CD4-positive, alpha-beta T cell treated with Interleukin-6 at 100 ng/mL for 8 hours (primary cell): ENCODE results near the gene CYB5D1.
"Not testable (repeated sequence)": the region's sequence is repeated elsewhere in the genome, so short reads cannot be mapped to it uniquely, and the experiment has no call there.

Experiments
- DNase-seq: peaks from one replicate; pipeline ENCODE4 v3.0.0-alpha.2; 2020; ENCODE audit warnings: mixed read lengths, low spot score

CYB5D1 gene

DNA sequence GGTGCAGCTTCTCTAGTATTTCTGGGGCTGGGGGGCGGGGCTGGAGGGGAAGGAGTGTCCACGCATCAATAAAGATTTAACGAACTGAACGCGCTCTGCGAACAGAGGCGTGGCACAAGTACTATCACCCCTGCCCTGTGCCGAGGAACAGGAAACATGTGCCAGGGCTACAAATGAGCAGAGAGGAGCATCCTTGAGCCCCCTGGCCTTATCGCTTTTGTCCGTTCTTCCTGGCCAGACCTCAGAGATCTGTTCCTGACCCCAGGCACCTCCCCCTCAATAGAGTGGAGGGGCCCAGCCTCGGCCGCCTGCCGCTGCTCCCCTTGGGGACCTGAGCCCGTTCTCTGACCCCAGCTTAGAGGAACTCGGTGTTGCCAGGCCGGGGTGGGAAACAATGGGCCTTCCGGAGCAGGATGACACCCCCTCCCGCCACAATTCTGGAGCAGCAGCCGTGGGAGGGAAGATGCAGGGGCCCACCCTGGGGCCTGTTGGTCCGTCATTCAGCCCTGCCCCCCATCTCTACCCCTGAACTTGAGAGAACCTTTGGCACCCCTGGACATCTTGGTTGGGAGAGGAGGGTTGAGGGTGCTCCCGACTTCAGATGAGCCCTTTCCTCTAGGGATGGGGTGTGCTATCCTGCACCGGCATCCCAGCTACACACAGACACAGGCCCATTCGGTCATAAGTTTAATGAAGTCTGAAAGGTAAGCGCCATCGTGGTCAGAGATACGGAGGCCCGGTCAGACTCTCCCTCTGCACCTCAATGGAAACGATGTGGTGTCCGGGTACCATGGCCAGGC lies 1.6 kb upstream of the CYB5D1 start:
- DNase-seq: no peak

DNA sequence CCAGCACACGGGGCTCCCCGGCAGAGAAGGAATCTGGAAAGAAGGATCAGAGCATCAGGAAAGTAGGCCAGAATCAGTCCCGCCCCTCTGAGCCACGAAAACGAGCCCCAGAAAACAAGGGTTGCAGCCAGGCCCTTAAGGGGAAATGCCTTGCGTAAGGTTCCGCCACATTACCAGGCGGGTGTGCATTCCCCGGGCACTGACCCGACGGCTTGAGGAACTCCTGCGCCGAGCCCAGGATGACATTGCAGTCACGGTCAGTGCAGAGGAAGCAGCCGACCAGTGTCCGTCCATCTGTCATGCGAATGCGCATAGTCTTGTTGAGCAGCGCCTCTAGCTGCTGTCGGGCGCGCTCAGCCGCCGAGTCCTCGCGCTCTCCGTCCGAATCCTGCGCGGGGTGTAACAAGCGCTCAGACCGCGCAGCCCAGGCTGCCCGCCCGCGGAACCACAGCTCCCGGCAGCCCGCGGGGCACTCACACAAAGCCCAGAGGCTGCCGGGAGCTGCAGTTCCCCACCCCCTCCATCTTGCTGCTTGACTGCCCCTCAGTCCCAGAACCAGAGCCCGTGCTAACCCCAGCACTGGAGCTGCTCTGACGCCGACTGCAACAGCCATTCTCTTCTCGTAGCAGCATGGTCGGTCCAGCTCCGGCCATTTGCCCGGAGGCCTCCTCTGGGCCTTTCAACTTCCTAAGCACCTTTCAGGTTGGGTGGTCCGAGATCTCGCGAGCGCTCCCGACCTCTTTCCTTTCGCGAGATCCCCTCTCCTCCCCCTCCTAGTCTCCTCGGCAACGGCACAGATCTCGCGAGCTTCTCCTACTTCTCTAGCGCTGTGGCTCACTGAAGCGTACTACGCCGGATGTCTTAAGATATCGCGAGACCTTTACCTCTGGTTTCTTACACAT lies 741 bp upstream of the CYB5D1 start, which contains the start of gene NAA38:
Gene NAA38, minus strand, starts transcription at position 749 of the 902 bp plus-strand sequence. Its CDS starts 96 bp downstream, at position 653.
- peak; percentile 97 for DNase-seq

DNA sequence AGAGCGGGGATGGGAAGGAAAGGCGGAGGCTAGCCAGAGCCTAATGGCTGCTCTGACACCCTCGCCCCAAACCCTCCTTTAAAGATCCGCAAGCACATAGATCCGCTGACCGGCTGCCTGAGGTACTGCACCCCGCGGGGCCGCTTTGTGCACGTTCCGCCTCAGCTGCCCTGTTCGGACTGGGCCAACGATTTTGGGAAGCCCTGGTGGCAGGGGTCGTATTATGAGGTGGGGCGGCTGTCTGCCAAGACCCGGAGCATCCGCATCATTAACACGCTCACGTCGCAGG lies 663 bp downstream of the CYB5D1 start:
- no peak for DNase-seq

DNA sequence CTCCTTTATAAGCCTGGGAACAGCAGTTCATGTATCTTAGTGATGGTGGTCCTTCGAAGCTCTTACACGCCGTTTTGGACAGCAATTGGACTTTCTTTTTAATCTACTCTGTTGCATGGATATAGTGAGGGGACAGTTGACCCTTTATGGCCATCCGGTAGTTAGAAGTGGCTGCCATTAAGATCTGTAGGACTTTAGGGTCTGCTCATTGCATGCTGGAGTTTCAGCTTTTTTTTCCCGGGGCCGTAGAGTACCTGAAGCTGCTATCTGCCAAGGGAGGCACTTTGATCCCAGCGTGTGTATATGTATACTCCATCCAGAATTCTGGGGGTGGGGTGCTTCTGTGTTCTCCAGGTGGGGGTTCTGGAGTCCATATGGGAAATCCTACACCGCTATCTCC lies 1.2 kb downstream of the CYB5D1 start:
- DNase-seq: no peak

DNA sequence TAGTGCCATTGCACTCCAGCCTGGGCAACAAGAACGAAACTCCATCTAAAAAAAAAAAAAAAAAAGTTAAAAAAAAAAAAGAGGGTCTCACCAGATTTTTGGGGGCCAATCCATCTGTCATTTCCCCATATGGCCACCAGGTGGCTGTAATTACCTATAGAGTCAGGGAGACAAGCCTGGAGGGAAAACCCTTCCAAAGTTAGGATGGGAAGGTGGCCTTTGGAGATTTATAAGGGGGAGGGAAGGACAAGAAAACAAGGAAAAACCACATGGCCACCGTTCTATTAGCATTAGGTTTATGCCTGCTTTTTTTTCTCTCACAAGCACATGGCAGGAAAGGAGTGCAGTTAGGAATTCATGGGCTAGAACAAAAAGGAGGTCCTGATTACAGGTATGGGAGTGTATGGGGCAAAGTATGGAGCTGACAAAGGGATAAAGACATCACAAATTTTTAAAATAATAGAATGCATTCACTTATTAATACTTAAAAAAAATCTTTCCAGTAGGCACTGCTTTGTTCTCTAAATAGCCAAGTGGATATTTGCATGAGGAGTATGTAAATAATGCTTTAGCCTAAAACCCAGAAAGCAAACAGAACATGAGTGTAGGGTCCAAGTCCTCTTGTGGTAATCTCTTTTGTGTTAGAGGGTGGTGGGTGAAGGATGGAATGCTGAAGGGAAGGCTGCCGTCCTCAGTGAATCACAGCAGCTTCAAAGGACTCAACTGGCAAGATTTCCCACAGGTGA lies 5.1 kb downstream of the CYB5D1 start:
- DNase-seq: no peak

DNA sequence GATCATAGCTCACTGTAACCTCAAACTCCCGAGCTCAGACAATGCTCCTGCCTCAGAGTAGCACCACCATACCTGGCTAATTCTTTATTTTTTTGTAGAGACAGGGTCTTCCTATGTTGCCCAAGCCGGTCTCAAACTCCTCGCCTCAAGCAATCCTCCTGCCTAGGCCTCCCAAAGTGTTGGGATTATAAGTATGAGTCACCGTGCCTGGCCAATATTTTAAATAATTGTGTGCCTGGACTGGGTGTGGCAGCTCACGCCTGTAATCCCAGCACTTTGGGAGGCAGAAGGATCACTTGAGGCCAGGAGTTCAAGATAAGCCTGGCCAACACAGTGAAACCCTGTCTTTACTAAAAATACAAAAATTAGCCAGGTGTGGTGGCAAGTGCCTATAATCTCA lies 6.6 kb downstream of the CYB5D1 start:
- DNase-seq: not testable (repeated sequence)

DNA sequence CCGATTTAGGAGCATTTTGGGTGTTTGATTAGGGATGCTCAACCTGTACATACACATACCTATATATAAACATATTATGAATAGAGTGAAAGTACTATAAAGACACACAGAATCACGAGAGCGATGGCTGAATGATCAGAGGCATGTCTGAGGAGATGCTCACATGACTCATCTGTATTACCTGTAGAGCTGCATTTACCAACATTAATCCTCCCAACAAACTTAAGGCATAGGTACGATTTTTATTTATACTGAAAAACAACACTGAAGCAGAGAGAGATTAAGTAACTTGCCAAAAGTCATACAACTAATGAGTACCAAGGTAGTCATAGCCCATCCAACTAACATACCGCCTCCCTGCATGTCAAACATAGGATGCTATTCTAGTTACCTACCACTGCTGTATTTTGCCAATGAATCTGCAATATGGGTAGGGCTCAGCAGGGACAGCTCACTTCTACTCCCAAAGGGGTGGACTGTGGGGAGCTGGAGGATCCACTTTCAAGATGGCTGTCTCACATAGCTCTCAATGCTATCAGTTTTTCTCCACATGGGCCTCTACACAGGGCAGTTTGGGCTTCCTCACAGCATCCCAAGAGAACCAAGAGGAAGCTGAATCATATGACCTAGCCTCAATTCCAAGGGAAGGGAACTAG lies 7.3 kb downstream of the CYB5D1 start:
- no peak for DNase-seq

DNA sequence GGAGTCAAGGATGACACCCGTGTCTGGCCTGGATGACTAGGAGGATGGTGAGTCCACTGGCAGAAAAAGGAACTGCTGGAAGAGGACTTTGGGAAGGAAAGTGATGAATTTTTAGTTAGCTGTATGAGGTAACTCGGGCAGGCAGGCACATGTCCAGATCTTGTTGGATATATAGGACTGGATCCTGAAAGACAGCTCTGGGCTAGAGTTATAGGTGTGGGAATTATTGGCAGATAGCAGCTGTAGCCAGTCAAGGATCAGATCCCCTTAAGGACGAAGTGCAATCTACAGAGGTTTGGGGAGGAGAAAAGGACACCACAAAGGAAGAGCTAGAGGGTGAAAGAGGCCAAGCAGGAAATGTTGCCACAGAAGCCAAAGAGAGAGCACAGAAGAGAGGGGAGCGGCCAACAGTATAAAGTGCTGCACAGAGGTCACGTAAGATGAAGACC lies 10.1 kb downstream of the CYB5D1 start:
- DNase-seq: peak; percentile 47

DNA sequence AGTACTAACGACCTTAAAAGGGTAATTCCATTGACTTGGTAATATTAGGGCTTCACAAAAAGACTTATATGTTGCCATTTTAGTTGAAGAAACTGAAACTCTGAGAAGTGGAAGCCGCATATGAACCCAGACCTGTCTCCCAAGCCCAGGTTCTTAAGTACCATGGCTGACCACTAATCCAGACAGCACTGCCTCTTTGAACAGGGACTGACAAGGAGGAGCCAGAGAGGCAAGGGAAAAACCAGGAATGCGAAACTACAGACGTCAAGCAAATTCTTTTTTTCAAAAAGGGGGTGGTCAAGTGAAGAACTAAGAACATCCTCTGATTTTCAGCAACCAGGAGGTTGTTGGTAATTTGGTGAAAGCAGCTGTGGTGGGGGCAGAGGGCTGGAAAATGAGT lies 15.2 kb downstream of the CYB5D1 start:
- no peak for DNase-seq

DNA sequence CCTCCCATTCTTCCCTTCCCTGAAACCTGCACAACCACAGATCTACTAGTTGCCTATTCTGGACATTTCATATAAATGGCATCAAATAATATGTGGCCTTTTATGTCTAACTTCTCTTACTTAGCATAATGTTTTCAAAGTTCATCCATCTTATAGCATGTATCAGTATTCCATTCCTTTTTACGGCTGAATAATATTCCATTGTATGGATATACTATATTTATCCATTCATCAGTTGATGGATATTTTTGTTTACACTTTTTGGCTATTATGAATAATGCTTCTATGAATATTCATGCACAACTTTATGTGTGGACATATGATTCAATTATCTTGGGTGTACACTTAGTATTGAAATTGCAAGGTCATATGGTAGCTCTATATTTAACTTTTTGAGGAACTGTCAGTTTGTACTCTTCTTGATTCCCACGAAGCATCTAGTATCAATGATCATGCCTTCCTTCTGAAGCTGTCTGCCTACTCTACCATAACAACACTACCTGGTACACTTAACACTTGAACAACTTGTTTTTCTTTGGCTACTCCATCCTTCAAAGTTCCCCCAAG lies 18.1 kb downstream of the CYB5D1 start:
- DNase-seq: no peak

DNA sequence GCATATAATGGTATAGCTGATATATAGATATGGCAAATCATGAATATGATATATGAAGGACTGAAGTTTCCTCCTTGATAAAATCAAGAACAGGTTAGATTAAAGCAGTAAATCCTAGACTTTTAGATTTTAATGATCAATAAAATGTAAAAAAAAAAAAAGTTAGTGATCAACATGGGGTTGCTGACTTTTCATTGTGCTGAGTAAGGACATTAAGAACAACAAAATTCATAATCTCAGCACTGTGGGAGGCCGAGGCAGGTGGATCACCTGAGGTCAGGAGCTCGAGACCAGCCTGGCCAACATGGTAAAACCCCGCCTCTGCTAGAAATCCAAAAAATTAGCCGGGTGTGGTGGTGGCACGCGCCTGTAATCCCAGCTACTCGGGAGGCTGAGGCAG lies 20.4 kb downstream of the CYB5D1 start:
- no peak for DNase-seq

DNA sequence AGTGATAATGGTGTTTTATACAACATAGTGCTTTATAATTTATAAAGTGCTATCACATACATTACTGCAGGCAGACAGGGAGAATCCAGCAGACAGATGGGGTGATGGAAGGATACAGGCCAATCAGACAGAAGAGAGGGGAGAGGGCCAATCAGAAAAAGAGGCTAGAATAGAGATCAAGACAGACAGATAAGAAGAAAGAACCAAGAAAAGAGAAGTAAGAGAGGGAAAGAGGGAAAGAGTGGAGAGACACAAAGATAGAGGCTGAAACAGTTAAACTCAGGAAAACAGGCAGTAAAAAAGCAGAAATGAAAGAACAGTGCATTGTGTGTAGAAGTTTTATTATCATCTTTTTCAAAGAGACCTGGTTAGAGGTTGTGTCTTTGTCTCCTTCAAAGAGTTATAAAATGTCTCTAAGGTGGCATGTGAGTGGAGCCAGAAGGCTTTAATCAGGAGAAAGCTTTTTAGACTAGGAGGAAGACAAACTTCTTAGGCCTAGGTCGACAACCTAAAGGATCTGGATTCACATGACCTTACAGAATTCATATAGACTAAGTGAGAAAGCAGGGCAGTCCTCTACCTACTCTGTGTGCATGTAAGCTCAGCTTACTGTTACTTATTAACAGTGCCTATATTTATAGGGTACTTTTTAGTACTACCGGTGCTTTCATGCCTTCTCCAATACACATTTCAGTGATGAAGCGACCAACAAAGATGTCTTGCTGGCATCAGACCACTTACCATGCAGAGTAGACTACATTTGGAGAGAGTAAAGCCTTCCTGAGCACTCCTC lies 22.5 kb downstream of the CYB5D1 start:
- DNase-seq: no peak

DNA sequence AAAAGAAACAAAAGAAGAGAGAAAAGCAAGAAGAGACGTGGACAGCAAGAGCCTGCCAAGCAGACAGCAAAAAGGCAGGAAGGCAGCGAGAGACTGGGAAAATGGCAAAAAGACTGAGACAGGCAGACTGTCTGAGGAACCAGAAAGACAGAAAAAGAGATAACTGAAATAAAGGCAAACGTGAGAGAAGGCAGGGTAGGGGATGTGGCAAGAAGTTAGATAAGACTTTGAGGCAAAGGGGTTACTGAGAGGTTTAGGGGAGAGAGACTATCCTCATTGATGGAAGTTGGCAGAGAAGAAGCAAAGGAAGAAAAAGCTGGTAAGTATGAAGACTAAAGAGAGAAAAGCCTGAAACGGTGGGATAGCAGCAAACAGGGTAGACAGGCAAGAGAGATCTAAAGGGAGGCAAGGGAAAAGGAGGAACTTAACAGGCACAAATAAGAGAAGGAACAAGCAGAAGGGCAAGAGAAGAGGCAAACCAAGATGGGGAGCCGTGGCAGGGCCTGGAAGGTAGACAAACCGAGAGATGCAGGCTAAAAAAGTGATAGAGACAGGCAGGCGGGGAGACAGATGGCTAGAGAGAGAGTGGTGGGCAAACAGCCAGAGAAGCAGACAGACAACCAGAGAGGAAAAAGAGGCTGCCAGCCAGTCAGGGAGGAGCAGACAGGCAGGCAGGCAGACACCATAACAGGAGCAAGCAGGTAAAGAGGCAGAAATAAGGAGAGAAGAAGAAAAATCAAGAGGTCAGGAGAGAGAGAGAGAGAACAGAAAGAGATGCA lies 23.7 kb downstream of the CYB5D1 start:
- no peak for DNase-seq

DNA sequence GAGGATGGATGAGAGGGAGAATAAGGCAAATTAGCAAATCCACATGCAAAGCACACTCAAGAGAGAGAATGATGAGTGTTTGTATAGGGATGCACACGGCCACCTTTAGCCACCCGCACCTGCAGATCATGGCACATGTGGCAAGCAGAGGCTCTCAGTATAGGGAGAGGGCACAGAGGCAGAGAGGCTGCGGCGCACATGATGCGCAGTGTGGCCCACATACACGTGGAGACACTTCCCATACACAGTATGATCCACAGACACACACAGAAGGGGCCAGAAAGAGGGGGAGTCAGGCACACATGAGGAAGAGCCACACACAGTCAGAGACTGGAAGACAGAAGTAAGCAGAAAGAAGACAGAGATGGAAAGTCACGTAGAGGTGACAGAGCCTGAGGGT lies 24.3 kb downstream of the CYB5D1 start:
- no peak for DNase-seq

DNA sequence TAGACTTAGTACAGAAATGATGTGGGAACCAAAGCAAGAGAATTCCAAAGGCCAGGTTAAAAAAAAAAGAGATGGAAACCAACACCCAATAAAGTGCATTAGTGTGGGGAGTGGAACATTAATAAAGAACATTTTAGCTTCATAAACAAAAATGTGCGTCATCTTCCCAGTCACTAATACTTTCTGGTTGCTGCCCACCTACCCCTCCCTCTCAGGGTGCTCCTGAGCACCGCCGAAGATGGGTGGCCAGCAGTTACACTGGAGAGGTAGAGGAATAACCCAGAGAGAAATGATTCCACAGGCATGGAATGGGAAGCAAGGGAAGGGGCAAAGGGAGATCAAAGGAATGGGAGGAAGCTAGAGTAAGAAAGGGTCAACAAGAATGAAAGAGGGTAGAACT lies 24.8 kb downstream of the CYB5D1 start:
- no peak for DNase-seq

DNA sequence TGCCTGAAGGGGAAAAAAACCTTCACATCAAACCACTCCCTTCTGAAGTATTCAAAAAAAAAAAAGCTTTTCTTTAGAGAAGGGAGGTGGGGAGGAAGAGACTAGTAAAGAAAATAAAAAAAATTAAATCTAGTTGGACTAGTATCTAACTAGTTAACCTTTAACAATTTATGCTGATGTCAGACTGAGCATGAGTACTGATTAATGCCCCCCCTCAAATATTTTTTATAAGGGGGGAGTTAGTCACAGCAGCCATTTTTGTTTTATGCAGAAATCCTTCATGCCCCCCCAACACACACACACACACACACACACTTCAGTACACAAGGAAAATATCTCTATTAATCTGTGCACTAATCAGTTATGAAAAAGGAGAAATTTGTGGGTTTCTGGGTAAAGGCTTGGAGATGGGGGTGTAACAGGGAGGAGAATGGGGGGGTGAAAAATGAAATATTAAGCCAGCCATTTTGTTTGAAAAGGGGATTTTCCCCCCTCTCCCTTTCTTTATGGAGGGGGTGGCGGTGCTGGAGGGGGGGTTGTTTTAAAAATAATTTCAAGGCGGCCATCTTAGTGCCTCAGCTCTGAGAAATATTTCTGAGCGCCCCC lies 26.1 kb downstream of the CYB5D1 start:
- peak; percentile 21 for DNase-seq

DNA sequence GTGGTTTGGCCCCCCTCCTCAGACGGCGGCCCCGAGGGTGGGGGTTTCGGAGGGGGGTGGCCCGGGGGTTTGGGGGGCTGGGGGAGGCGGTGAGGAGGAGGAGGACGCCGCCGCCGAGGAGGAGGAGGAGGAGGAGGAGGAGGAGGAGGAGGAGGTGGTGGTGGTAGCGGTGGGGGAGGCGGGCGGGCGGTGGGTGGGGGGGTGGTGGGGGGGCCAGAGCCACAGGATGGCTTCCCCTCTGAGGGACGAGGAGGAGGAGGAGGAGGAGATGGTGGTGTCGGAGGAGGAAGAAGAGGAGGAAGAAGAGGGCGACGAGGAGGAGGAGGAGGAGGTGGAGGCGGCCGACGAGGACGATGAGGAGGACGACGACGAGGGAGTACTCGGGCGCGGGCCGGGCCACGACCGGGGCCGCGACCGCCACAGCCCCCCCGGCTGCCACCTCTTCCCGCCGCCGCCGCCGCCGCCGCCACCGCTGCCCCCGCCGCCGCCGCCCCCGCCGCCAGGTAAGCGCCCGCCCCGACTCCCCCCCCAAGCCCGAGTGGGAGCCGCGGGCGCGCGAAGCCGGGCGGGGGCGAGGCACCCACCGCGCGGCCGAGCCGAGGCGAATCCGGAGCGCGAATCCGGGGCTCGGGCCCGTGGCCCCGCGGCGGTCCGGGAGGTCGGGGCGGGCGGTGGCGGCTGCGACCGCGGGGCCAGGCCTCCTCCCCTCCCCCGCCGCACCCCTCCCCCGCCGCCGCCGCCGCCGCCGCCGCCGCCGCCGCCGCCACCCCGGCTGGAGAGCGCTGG lies 27.0 kb downstream of the CYB5D1 start:
- peak; percentile 37 for DNase-seq

DNA sequence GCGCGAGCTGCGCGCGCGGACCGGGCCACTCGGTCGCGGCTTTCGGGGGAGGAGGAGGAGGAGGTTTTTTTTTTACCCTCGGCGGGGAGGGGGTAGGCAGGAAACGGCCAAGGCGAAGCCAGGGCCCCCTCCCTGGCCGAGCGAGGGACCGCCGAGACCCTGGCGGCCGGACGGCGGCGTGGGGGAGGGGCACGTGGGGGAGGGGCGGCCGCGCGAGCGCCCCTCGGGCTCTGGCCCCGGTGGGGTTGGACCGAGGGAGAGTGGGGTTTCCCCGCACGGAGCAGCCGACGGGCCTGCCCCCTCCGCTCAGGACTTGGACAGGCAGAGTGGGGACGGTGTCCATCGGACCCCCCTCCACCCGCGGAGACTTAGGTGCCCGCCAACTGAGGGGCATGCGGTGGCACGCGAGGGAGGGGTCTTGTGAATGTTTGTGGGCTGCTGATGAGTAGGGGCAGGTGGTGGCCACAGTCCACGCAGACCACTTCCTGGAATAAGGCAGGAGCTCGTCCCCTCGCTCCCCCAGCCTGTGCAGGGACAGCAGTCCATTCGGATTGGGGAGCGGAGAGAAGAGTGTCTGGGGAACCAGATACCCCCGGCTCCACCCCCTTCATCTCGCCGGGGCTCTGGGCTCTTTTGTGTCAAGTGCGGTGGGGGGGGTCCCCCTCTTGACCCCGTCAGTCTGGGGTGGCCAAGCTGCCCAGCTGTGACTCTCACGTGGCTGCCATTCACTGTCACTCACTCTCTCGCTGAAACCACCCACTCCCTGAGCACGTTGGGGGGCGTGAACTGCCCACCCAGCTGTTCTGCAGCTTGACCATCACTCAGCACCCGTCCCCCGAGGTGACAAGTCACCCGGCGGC lies 27.8 kb downstream of the CYB5D1 start:
- peak; percentile 31 for DNase-seq
